ENCODE measurements around the gene PJA1. TPM values are rescaled to one million over a fixed set of nuclear protein-coding genes. Genes with fewer than 3 reads are reported as not detected.

The PJA1 gene
- total RNA-seq, 2 donors from 2014 or later, result 9.3 to 9.8 TPM

- TF ChIP-seq CTCF (IDR thresholded peaks at IDR 0.05), result no peak
- H3K4me1 ChIP-seq, result no peaks in the 10 kb centered on the region
- no peaks in the 10 kb centered on the region for H3K36me3 ChIP-seq
- intact Hi-C loops (cut with DNase I), result no loop called here
- peaks cover 4% of the 10 kb centered on the region for H3K27me3 ChIP-seq
- no peak overlapping the region for H3K4me3 ChIP-seq
- DNase-seq, result no peak
- no peak overlapping the region for H3K9ac ChIP-seq (ENCODE audit: low read depth in 2 of 2, low read length in 2 of 2)
- H3K9me3 ChIP-seq, result no peaks in the 10 kb centered on the region
- H3K27ac ChIP-seq, result no peak overlapping the region
Observed at GRCh38 chrX:69182818-69183380, 17.6 kb upstream of the PJA1 start.

GRCh38 chrX:69179380-69179911, 14.2 kb upstream of the PJA1 start:
- TF ChIP-seq CTCF (IDR thresholded peaks at IDR 0.05), result no peak
- no peak for DNase-seq
- Histone ChIP-seq H3K27ac (no peak overlapping the region), H3K4me3 (no peak overlapping the region), H3K4me1 (no peaks in the 10 kb centered on the region), H3K9ac (ENCODE audit: low read depth in 2 of 2, low read length in 2 of 2) (no peak overlapping the region), H3K27me3 (no peaks in the 10 kb centered on the region), H3K9me3 (no peaks in the 10 kb centered on the region), H3K36me3 (no peaks in the 10 kb centered on the region)
- intact Hi-C loops (cut with DNase I), result no loop called here

GRCh38 chrX:69178592-69178991, 13.3 kb upstream of the PJA1 start:
- Histone ChIP-seq H3K4me1 (no peaks in the 10 kb centered on the region), H3K9ac (ENCODE audit: low read depth in 2 of 2, low read length in 2 of 2) (no peak overlapping the region), H3K9me3 (no peaks in the 10 kb centered on the region), H3K27ac (no peak overlapping the region), H3K27me3 (no peaks in the 10 kb centered on the region), H3K4me3 (no peak overlapping the region), H3K36me3 (no peaks in the 10 kb centered on the region)
- no peak for DNase-seq
- TF ChIP-seq CTCF (IDR thresholded peaks at IDR 0.05), result no peak
- intact Hi-C loops (cut with DNase I), result no loop called here

GRCh38 chrX:69177511-69178162, 12.4 kb upstream of the PJA1 start:
- Histone ChIP-seq H3K4me1 (no peaks in the 10 kb centered on the region), H3K27ac (no peak overlapping the region), H3K27me3 (no peaks in the 10 kb centered on the region), H3K36me3 (no peaks in the 10 kb centered on the region), H3K9ac (ENCODE audit: low read depth in 2 of 2, low read length in 2 of 2) (no peak overlapping the region), H3K9me3 (no peaks in the 10 kb centered on the region), H3K4me3 (no peak overlapping the region)
- no peak for TF ChIP-seq CTCF (IDR thresholded peaks at IDR 0.05)
- intact Hi-C loops (cut with DNase I), result no loop called here
- DNase-seq, result no peak

- Histone ChIP-seq H3K27ac (no peak overlapping the region), H3K36me3 (no peaks in the 10 kb centered on the region), H3K27me3 (no peaks in the 10 kb centered on the region), H3K9me3 (no peaks in the 10 kb centered on the region), H3K4me1 (no peaks in the 10 kb centered on the region), H3K4me3 (no peak overlapping the region), H3K9ac (ENCODE audit: low read depth in 2 of 2, low read length in 2 of 2) (no peak overlapping the region)
- DNase-seq, result no peak
- TF ChIP-seq CTCF (IDR thresholded peaks at IDR 0.05), result no peak
- intact Hi-C loops (cut with DNase I), result no loop called here
Observed at GRCh38 chrX:69176053-69176452, 10.8 kb upstream of the PJA1 start.

All from colonic mucosa (tissue), 4 donors.